Middle frontal gyrus (tissue), 1 donor: ENCODE results near the gene STPG3.

Experiments used
- DNase-seq: peaks from one replicate; pipeline ENCODE4 v3.0.0-alpha.2; 2015; ENCODE audit warnings: low spot score; ENCODE audit errors: extremely low spot score

The STPG3 gene

DNA sequence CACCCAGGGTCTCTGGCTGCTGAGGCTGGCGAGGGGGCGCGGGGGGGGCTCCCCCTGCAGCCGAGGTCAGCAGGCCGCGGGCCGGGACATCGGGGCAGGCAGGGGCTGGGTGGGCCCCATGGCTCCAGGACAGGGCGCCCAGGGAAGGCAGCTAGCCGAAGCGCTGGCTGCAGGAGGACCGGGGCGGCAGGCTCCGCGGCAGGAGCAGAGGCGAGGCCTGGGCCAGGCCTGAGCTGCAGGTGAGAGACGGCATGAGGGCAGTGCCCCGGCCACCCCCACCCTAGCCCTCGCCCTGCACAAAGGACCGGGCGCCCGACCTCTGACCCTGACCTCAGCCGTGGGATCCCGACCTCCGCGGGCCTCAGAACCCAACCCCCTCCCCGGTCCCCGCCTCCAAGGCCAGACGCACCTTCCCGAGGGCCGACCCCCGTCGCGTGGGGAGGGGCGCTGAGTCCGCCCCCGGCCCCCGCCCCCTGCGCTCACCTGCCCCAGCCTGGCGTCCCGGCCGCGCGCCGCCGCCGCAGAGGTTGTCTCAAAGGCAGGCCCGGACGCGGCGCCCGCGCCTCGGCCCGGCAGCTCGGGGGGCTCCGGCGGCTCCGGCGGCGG lies 29.5 kb upstream of the STPG3 start:
- no peak for DNase-seq

DNA sequence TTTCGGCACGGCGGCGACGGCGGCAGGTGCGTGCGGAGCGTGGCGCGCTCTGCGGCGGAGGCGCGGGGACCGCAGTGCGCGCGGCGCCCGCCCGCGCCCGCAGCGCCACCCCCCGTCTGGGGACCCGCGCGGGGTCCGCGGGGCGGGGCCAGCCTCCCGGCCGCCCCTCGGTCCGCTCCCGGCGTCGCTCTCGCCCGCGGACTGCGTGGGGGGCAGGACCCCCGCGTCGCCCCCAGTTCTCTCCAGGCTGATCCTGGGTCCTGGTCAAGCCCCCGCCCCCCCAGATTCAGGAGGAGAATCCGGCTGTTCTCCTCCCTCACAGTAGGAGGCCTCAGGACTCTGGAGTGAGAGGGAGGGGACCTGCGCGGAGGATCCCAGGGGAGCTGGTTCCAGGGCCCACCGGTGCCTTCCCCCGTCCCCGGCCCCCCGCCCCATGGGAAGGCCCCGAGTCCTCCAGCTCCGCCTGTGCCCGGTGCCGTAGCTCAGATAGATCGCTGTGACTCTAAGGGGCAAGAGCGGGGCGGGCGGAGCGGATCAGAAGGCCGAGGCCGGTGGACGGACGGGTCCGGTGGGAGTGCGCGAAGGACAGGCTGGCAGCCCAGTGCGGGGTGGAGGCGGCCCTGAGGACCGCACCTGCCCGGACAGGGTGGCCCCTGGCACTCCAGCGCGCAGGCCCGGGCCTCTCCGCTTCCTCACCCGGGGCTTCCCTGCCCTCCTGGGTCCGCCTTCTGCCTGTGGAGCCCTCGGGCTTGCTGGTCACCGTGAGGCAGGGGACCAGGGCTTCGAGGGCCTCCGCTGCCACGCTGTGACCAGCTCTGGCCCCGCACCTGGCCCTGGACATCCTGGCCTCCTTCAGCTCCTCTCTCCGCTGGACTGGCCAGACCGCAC lies 28.7 kb upstream of the STPG3 start, which contains the start of gene RNF208:
RNF208 (minus strand) TSS at position 51 of the 888 bp plus-strand sequence. CDS start 1,028 bp downstream, outside the sequence.
- DNase-seq = no peak

DNA sequence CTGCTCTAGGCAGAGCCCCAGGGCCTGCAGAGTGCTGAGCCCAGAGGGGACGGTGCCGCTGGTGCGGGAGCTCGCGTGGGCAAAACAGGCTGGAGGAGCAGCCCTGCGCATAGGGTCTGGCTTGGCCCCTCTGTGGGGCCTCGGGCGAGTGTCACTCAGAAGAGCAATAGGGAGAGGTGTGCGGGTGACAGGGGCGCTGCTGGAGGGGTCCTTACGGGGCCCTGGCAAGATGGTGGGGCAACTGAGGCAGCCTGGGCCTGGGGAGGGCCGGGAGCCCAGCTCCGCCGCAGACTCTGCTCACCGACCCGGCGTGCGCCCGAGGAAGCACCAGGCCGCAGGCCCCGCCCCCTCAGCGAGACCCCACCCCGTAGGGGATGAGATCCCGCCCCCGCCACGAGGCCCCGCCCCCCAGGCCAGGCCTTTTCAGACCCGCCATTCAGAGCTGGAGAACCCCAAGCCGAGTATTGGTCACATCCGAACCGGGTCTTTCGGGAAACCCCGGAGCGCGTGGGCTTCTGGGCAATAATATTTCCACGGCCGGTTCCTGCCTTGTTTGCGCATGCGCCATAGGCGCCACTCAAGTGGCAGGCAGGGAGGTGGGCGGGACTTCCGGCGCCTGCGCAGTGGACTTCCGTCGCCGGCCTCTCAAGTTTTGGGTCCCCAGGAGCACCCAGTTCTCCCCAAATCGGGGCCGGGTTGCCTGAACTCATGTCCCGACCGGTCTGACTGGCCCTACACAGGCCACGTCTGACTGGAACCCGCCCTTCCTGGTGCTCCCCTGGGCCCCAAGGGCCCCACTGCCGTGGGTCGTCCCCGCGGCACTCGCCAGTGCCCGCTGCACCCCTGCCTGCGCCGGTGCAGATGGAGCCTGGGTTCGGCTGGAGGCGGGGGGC lies 27.8 kb upstream of the STPG3 start:
- peak; percentile 93 for DNase-seq

DNA sequence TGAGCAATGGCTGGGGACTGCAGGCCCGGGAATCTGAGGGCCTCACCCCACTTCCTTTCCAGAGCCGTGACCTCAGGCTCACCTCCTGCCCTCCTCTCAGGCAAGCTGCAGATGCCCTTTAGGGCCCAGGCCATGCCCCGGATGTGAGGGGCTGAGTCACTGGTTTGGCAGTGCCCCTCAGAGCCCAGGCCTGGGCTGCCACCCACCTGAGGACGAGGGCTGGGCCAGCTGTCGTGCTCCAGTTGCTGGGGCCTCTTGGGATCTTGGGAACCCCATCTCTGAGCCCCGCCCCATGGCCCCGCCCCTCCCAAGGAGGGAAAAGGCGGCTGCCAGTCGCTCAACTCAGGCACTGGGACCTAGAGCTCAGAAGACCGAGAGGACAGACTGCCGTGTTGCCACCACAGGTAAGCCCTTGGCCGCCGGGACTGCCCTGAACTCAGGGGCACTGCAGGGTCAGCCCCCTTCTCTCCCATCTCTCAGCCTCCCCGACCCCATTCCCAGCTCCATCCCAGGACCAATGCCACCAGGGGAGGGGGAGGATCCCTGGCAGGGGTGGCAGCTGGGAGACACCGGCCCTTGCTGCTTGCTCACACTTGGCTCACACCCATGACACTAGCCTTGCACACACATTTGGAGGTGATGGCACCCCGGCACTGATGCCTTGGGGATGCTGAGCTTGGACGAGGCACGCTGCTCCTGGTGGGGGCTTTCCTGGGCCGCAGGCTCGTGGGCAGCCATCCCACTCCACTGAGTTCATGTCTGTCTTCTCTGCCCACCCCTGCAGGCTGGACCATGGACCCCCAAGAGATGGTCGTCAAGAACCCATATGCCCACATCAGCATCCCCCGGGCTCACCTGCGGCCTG lies 26.0 kb upstream of the STPG3 start, which contains the start of gene CYSRT1:
CYSRT1 (plus strand) TSS at position 345 of the 865 bp plus-strand sequence; CDS start at position 793, 448 bp downstream.
- no peak for DNase-seq

DNA sequence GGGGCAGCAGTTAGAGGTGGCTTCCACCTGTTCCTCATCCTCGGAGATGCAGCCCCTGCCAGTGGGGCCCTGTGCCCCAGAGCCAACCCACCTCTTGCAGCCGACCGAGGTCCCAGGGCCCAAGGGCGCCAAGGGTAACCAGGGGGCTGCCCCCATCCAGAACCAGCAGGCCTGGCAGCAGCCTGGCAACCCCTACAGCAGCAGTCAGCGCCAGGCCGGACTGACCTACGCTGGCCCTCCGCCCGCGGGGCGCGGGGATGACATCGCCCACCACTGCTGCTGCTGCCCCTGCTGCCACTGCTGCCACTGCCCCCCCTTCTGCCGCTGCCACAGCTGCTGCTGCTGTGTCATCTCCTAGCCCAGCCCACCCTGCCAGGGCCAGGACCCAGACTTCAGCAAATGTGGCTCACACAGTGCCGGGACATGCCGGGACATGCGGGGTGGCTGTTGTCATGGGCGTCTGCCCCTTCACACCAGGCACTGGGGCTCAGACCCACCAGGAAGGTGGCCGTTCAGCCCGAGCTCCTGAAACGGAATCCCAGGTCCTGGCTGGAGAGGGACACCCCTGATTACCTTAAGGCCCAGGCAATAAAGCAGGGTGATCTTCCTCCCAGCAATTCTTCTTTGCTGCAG lies 25.3 kb upstream of the STPG3 start:
- no peak for DNase-seq

DNA sequence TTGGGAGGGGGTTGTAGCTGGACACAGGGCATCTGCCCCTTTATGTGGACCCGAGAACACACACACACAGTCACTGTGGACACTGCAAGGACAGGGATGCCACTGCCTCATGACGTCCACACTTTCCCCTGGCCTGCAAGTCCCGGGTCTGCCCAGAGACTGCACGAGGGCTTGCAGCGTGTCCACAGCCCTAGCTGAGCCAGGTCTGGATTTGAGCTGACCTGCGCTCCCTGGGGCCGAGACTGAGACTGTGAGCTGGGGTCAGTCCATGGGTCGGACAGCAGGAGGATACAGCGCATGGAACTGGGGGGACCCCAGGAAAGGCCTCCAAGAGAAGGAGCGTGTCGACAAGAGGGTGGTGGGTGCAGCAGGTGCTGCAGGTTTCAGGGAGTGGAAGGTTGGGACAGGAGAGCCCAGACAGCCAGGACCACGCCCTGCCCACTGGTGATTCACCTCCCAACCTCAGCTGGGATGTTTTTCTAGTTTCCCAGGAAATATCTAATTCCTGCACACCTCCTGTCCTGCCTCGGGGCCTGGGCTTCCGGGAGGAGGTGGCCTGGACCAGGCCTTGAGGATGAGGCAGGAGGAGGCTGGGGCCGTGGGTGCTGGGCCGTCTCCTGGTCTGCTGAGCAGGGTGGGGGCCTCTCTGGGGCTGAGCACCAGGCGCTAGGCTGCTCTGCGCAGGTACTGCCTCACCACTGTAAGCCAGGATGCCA lies 24.6 kb upstream of the STPG3 start:
- no peak for DNase-seq

DNA sequence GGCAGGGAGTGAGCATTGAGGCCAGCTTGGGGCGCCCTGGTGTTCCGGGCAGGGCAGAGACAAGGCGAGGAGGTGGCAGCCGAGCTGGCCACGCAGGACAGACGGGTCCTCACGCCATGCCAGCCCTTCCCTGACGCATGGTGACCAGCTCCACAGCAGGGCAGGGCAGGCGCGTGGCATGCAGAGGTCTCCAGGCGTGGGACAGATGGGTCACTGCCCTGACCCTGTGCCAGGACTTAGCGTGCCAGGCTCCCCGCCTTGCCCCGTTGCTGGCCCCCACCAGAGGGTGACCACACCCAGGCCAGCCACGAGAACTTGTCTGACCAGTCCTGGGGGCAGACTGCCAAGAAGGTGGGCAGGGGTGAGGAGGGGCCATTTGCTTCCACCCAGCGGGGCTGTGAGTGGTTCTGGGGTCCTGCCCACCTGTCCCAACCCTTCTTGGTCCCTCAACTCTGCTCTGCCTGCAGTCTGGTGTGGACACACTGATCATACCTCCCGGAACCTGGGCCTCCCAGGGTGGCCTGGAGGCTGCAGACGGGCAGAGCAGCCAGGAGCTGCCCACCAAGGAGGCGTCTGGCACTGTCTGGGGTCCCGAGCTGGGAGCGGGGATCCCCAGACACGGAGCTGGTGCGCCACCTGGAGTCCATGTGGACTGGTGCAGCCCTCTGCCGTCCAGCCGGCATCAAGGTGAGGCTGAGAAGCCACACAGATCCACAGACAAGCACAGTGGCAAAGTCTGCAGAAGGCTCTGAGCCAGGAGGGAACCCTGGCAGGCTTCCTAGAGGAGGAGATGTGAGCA lies 23.8 kb upstream of the STPG3 start, which contains the start of gene RNF224:
RNF224 (plus strand) TSS at position 449 of the 799 bp plus-strand sequence. CDS start 834 bp downstream, outside the sequence.
- DNase-seq = peak; percentile 20

DNA sequence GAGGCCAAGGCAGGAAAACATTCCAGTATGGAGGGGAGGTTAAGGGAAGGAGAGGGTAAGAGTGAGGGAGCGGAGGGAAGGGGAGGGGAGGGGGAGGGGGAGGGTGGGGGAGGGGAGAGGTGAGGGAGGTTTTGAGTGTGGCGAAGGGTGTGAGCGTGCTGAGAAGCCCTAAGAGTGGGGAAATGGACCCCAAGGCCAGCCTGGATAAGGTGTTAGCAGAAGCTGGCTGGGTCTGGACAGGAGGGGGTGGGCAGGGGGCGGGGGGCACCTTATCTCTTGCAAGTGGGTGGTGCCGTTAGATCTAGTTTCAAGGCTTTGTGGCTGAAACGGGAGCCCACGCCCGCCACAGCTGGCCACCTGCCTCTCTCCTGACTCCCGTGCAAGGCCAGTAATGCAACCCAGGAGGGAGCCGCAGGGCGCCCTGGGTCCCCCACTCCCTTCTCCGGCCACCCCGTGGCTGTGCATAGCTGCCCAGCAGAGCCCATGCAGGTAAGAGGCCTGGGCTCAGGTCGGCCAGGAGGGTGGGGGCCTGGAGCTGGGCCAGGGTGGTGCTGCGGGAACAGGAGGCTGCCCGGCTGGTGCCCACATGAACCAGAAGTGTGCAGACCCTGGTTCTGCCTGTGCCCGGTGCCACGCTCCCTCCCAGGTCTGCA lies 23.1 kb upstream of the STPG3 start:
- DNase-seq = no peak

DNA sequence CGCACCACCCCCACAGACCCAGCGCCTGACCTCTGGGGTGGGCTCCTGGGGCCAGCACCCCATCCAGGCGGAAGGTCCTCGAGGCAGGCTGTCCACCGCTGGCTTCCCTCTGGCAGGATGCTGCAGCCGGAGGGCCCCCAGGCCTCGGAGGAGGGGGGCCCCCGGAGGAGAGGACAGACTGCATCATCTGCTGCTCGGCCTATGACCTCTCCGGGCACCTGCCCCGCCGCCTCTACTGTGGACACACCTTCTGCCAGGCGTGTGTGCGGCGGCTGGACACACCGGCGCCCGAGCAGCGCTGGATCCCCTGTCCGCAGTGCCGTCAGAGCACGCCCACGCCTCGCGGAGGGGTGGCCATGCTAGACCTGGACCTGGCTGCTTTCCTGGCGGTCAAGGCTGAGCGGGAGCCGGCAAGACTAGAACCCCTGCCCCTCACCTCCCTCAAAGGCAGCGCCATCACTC lies 22.5 kb upstream of the STPG3 start:
- DNase-seq = no peak

DNA sequence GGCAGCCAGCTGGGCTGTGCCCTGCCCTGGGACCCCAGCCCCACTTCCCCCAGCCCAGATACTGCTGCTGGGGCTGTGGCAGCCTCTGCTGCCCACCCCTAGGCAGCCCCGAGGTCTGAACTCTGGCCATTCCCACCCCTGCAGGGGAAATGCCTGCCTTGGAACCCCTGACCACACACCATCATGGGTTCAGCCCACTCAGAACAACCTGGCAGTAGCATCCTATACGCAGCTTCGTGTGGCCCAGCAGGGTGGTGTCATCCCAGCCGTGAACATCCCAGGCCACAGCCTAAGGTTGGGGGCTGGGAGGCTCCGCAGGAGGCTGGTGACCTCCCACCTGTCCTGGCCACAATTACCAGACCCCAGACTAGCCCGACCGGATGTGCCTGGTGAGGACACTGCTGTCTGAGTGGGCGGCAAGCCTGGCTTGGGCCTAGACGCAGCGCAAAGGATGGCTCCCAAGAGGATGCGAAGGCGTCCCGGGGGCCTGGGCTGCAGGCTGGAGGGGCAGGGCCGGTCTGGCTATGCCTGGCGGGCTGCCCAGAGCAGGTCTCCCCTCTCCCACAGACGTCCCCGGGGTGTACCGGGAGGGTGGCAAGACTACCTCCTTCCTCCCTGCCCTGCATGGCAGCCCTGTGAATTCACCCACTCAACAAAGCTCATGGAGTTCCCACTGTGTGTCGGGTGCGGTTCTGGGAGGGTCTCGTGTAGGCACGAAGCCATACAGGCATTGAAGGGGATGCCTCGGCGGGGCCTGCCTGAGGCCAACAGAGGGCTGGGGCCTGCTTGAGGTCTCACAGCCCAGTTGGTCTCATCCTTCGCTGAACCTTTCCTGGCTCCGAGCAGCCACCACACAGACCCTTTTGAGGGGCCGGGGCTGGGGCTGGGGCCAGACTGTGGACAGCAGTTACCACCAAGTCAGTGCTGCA lies 21.9 kb upstream of the STPG3 start:
- DNase-seq = no peak

DNA sequence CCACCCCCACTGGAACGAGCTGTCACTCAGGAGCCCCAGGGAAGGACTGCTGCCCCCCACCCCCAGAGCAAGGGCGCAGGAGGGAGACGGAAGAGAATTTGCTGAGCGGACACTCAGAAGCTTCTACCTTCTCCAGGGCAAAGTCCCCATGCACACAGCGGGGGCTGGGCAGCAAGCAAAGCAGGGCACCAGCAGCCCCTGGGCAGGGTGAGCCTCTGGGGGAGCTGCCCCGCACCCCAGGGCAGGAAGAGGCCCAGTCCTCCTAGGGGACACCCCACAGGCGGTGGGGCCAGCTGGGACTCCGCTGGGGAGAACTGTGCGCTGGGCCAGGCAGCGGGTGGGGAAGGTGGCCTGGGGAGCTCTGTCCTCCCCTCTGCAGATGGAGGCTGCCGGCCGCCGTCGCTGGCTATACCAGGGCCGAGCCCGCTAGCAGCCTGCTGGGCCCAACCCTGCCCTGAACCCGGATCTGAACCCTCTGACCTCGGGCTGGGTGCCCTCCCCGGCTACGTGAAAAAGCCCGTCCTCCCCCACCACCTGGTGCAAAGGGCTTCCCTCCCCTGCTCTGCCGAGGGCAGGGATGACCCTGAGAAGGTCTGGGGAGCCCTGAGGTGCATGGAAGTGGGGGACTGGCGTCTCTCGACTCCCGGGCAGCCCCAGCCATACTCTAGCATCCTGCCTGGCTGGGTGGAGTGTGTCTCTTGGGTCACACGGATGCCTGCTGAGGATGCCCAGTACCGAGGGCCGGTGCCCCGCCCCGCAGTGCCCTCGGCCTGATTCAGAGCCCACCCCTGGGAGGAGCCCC lies 21.0 kb upstream of the STPG3 start:
- no peak for DNase-seq

DNA sequence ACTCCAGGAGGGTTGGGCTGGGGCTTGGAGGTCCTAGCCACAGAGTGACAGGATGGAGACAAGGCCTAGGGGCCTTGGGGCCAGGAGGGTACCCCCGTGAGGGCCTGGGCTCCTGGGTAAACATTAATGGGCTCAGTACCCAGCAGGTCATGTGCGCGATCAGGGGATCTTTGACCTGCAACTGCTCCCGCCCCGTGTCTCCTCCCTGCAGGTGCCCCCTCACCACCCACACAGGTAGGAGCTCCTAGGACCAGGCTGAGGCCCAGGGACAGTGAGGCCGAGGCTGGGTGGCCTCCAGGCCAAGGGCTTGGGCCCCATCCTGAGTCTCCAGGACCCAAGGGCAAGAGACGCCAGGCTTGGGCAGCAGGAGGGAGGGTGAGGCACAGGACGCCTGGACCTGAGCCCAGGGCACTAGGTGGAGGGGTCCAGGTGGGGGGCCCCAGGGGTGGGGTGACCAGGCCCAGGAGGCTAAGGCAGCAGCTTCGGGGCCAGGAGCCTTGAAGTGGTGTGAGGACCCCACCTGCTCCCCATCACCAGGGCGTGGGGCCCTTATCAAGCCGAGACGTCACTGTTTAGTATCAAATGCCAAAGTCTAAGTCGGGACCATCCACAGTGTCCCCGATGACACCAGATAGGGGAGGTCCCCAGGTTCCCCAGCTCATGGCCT lies 20.2 kb upstream of the STPG3 start, which contains the start of gene SLC34A3:
SLC34A3 (plus strand) TSS at position 197 of the 667 bp plus-strand sequence. CDS start 802 bp downstream, outside the sequence.
- no peak for DNase-seq

DNA sequence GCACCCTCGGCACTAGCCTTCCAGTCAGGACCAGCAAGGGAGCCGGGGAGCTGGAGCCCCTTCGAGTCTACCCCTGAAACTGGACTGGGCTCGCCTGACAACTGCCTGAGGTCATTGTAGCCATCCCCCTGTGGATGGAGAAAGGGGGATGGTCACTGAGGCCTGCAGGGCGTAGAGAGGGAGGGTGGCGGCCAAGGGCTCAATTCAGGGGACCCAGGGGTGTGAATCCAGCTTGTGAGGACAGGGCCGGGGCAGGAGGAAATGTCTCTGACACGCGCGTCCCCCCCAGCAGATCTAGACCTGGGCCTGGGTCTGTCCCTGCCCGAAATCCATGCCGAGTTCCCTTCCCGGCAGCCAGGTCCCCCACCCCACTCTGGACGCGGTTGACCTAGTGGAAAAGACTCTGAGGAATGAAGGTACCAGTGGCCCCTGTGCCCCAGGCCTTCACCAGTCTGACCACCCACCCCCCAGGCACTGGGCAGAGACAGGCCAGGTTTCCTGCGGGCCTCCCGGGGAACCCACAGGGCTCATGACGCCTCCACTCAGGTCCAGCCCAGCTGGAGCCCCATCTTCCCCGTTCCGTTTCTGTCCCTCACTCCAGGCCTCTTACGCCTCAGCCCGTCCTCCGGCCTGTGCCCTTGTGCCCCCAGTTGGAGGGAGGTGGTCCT lies 19.6 kb upstream of the STPG3 start:
- DNase-seq = no peak

DNA sequence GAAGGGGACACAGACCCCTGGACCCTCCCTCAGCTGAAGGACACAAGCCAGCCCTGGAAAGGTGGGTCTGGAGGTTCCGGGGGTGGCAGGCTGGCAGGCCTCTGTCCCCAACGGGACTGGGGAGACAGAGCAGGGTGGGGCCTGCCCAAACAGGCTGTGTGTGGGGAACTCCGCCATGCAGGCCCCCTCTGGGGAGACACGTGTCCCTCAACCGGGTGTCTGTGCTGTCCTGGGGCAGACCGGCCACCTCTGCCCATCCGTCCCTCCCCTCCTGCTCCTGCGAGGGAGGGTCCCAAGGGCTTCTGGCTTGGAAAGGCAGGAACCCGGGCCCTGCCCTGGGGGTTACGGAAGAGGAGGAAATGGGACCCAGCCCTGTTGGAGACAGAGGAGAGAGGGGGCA lies 19.0 kb upstream of the STPG3 start:
- no peak for DNase-seq

DNA sequence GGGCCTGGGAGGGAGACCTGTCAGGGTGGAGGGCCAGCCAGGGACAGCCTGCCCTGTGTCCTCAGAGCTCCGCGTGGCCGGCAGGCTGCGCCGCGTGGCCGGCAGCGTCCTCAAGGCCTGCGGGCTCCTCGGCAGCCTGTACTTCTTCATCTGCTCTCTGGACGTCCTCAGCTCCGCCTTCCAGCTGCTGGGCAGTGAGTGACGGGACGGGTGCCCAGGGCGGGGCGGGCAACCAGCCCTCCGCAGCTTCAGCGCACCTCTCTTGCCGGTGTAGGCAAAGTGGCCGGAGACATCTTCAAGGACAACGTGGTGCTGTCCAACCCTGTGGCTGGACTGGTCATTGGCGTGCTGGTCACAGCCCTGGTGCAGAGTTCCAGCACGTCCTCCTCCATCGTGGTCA lies 18.6 kb upstream of the STPG3 start:
- DNase-seq = no peak
